Stimulated activated effector memory CD8-positive, alpha-beta T cell treated with anti-CD3 and anti-CD28 coated beads, Interleukin-12 subunit alpha, Interleukin-12 subunit beta, amount 100 ng/mL, for 72 hours (primary cell): ENCODE data around the gene RFNG.

Experiments used
- ATAC-seq: fragments of 150-1000 bp; cut with Tn5 transposase; 2 replicates; pipeline ENCODE4 v1.10.0; 2021
- DNase-seq, 2 donors: peaks; one replicate each; pipeline ENCODE4 v3.0.0; 2021 to 2022; ENCODE audit warnings: low spot score in 2 of 2
- H3K27ac Mint-ChIP-seq: one replicate; pipeline ENCODE4 v1.8.0; 2022; ENCODE audit warnings: mild to moderate bottlenecking, mixed read lengths
- H3K36me3 Mint-ChIP-seq: one replicate; pipeline ENCODE4 v1.8.0; 2022; ENCODE audit warnings: mild to moderate bottlenecking, mixed read lengths
- H3K4me1 Mint-ChIP-seq: one replicate; pipeline ENCODE4 v1.8.0; 2022; ENCODE audit warnings: mixed read lengths
- H3K4me3 Mint-ChIP-seq: one replicate; pipeline ENCODE4 v1.8.0; 2022; ENCODE audit warnings: mild to moderate bottlenecking, mixed read lengths
- H3K9me3 Mint-ChIP-seq: one replicate; pipeline ENCODE4 v1.8.0; 2022; ENCODE audit warnings: mixed read lengths

RFNG gene

GRCh38 chr17:82051776-82052637 is at the start of gene RFNG, which contains the start of gene GPS1:
TSS of gene RFNG (minus strand) at chr17:82051811. CDS start at chr17:82051766, 45 bp downstream.
TSS of gene GPS1 (plus strand) at chr17:82051898. CDS start at chr17:82051932, 34 bp downstream.
- Mint-ChIP-seq H3K4me1 (peaks cover 29% of the 10 kb centered on the region), H3K27ac (peak within 1 kb of the TSS; percentile 91), H3K4me3 (peak within 1 kb of the TSS; percentile 83), H3K36me3 (peaks cover 12% of the 10 kb centered on the region), H3K9me3 (no peaks in the 10 kb centered on the region)
- DNase-seq (peak; percentile 77 to 88), ATAC-seq (peak; percentile 85)

DNA sequence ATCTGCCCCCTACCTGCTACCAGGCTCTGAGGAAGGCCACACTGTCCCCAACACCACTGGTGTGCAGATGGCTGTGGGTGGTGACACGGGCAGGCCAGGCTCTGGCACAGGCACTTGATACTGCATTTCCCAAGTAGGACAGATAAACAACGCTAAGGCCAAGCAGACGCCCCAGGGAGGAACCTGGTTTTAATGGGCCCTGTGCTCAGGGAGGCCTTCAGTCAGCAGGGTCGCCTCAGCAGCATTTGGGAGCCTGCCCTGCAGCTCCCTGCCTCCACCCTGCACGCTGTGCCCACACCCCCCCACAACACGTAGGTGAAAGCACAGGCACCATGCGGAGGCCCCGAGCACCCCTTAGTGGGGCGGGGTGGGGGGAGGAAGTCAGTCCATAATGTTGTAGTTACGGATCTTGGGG is 49.7 kb upstream of the RFNG start:
- no peak for ATAC-seq
- H3K4me1 Mint-ChIP-seq: peaks cover 18% of the 10 kb centered on the region

GRCh38 chr17:82100502-82101298 is 49.1 kb upstream of the RFNG start:
- H3K36me3 Mint-ChIP-seq: peaks cover 21% of the 10 kb centered on the region
- H3K9me3 Mint-ChIP-seq: no peaks in the 10 kb centered on the region
- ATAC-seq (no peak), DNase-seq (no peak)
- no peak overlapping the region for H3K27ac Mint-ChIP-seq
- peaks cover 18% of the 10 kb centered on the region for H3K4me1 Mint-ChIP-seq
- H3K4me3 Mint-ChIP-seq: peak overlapping the region; percentile 77

More for the DNA sequence above, 49.7 kb upstream of the RFNG start:
- Mint-ChIP-seq H3K36me3 (peaks cover 21% of the 10 kb centered on the region), H3K27ac (peak overlapping the region; percentile 52), H3K4me3 (peak overlapping the region; percentile 77), H3K9me3 (no peaks in the 10 kb centered on the region)
- no peak for DNase-seq

DNA sequence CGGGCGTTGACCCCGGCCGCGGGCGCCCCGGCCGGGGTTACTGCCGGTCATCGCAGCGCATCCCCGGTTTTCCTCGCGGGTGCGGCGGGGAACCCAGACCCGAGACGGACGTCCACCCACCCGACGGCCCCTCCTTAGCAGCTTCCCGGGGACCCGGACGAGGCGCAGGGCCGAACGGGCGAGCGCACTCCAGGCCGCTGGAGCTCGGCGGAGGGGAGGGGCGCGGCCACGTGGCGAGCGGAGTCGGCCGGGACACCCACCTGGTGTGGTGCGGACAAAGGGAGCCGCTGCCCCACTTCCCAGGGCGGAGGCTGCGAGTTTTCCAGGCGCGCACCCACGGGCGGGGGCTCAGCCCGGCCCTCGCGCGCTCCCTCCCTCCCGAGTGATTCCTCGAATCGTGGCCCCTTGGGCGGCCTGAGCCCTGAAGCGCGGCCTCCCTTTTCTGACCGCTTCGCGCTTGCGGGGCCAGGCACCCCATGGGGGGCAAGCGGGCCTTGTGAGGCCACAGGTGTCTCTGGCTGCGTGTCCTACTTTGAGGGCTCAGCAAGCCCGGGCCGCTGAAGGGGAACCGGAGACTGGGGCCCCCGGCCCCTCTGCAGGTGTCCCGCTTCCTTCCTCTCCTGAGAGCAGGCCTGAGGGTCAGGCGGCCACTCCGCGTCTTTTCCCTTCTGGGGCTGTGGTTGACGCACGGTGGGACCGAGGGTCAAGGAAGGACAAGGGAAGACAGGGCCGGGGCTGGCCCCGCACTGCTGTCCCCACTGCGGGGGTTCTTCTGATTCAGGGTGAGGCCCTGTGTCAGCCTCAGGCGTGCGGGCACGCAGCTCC is 47.5 kb upstream of the RFNG start:
- Mint-ChIP-seq H3K27ac (peak overlapping the region; percentile 79), H3K4me3 (peak overlapping the region; percentile 77), H3K4me1 (peaks cover 18% of the 10 kb centered on the region), H3K36me3 (peaks cover 37% of the 10 kb centered on the region), H3K9me3 (no peaks in the 10 kb centered on the region)
- no peak for DNase-seq
- peak; percentile 3 for ATAC-seq

GRCh38 chr17:82098169-82098938 is 46.7 kb upstream of the RFNG start, which contains the start of gene FASN:
TSS of gene FASN (minus strand) at chr17:82098236. CDS start at chr17:82096445, 1,791 bp downstream.
- peaks cover 19% of the 10 kb centered on the region for H3K4me1 Mint-ChIP-seq

DNA sequence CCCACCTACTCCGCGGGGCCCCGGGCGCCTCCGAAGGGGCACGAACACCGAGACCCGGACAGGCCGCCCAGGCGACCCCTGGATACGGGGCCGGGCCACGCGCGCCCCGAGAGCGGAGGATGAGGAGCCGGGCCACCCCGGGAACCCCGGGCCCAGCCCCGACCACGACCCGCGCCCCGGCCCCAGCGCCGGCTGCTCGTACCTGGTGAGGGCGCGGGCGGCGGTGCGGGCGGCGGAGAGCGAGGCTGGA is 46.2 kb upstream of the RFNG start:
- ATAC-seq (no peak), DNase-seq (no peak)
- Mint-ChIP-seq H3K9me3 (no peaks in the 10 kb centered on the region), H3K4me3 (peak overlapping the region; percentile 68), H3K4me1 (peaks cover 22% of the 10 kb centered on the region), H3K36me3 (peaks cover 50% of the 10 kb centered on the region), H3K27ac (peak overlapping the region; percentile 48)

More at GRCh38 chr17:82098169-82098938, 46.7 kb upstream of the RFNG start, which contains the start of gene FASN:
- ATAC-seq: peak; percentile 89
- DNase-seq: peak; percentile 89 to 96
- Mint-ChIP-seq H3K4me3 (peak within 1 kb of the TSS; percentile 77), H3K36me3 (peaks cover 45% of the 10 kb centered on the region), H3K27ac (peak within 1 kb of the TSS; percentile 79), H3K9me3 (no peaks in the 10 kb centered on the region)

DNA sequence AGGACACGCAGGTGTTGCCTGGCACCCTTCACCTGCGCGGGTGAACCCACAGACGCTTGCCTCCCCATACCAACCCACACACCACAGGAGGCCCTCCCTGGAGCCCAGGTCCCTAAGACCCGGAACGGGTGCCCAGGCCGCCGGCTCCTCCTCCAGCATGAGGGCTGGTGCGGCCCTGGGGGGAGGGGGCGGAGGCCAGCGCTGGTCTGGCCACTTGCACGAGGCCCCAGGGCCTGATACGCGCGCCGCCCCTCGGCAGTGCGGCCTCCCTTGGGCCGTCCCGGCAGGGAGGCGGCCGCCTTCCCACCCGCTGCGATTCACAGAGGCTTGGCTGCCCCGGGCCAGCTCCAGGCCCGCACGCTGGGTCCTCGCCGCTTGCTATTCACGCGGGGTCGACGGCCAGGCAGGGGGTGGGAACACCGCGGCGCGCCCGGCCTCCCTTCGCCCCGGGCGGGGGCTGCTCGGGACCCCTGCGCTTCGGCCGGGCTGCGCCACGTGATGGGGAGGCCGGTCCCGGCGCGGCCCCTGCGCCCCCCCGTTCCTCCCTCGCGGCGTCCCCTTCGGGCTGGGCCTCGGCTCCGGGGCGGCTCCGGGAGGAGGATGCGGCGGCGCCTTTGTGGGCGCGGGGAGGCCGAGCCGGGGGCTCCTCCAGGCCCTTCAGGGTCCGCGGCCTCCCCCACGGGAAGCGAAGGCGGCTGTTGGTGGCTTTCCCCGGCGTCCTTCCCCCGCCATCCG is 45.7 kb upstream of the RFNG start:
- peak overlapping the region; percentile 48 for H3K27ac Mint-ChIP-seq
- peaks cover 22% of the 10 kb centered on the region for H3K4me1 Mint-ChIP-seq
- ATAC-seq (peak; percentile 1), DNase-seq (peak; percentile 44 to 83)
- H3K36me3 Mint-ChIP-seq: peaks cover 55% of the 10 kb centered on the region
- peak overlapping the region; percentile 68 for H3K4me3 Mint-ChIP-seq
- H3K9me3 Mint-ChIP-seq: no peaks in the 10 kb centered on the region

GRCh38 chr17:82096709-82097183 is 45.1 kb upstream of the RFNG start:
- no peak for ATAC-seq
- Mint-ChIP-seq H3K9me3 (no peaks in the 10 kb centered on the region), H3K27ac (no peak overlapping the region), H3K4me1 (peaks cover 22% of the 10 kb centered on the region), H3K4me3 (peak overlapping the region; percentile 68), H3K36me3 (peaks cover 61% of the 10 kb centered on the region)
- no peak for DNase-seq

GRCh38 chr17:82095777-82096708 is 44.4 kb upstream of the RFNG start:
- no peak for DNase-seq
- Mint-ChIP-seq H3K4me3 (peak overlapping the region; percentile 68), H3K9me3 (no peaks in the 10 kb centered on the region), H3K27ac (no peak overlapping the region), H3K4me1 (peaks cover 22% of the 10 kb centered on the region), H3K36me3 (peaks cover 68% of the 10 kb centered on the region)
- ATAC-seq: no peak

DNA sequence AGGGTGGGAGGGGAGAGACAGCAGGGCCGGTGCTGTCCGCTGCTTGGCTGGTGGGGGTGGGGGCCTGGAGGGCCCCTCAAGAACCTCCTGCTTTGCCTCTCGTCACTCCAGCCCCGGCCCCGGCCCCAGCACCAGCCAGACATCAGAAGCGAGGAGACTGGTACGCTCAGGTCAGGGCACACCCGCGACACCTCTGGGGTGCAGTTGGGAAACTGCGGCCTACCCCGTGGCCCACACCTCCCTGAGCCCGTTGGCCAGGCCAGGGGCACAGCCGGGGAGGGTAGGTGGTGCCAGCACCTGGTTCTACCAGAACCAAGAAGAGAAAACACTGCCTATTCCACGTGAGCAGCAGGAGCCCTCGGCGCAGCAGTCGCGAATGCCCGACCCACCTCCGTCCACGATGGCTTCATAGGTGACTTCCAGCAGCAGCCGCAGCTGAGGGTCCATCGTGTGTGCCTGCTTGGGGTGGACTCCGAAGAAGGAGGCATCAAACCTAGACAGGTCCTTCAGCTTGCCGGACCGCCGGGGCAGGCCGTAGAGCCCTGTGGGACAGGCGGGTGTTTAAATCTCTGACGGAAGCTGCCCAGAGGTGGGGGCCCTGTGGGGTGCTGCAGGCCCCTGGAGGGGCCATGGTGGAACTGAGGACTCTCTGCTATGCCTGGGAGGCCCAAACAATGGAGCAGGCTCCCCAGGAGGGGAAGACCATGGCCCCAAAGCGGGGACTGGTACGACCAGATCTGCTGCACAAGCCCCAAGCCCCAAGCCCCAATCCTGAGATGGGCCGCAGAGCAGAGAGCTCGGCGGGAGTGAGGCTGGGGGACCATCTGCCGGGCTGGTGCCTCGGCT is 43.5 kb upstream of the RFNG start:
- H3K4me3 Mint-ChIP-seq: peak overlapping the region; percentile 68

DNA sequence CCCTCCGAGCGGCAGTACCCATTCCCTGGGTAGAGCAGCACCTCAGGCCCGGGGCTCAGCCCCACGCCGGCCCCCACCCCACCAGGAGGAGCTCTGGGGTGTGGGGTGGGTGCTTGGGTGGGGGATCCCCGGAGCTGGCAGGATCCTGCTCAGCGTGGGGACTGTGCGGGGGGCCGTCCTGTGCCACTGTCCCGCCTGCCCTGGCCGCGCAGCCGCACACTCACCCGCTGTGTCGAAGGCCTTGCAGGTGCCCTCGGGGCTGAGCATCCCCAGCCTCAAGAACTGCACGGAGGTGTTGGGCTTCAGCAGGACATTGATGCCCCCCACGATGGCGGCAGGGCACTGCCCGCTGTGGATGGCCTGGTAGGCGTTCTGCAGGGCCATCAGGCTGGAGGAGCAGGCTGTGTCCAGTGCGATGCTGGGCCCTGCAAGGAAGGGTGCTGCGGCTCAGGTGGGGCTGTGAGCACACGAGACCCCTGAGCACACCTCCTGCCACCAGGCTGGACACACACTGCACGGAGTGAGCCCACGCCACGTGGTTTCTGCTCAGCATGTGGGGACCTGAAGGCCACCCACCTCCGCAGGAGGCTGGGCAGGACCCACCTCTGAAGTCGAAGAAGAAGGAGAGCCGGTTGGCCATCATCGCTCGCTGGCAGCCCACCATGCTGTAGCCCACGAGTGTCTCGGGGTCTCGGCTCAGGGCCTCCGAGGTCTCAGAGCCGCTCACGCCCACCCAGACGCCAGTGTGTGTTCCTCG is 41.6 kb upstream of the RFNG start:
- Mint-ChIP-seq H3K36me3 (peaks cover 89% of the 10 kb centered on the region), H3K4me1 (peaks cover 15% of the 10 kb centered on the region), H3K27ac (no peak overlapping the region), H3K4me3 (no peak overlapping the region), H3K9me3 (no peaks in the 10 kb centered on the region)
- DNase-seq (no peak), ATAC-seq (no peak)

More for the DNA sequence above, 43.5 kb upstream of the RFNG start:
- no peak for ATAC-seq
- peaks cover 77% of the 10 kb centered on the region for H3K36me3 Mint-ChIP-seq
- no peak overlapping the region for H3K27ac Mint-ChIP-seq
- H3K4me1 Mint-ChIP-seq: peaks cover 22% of the 10 kb centered on the region
- no peak for DNase-seq
- H3K9me3 Mint-ChIP-seq: no peaks in the 10 kb centered on the region

- no peak for ATAC-seq
- peaks cover 95% of the 10 kb centered on the region for H3K36me3 Mint-ChIP-seq
- no peaks in the 10 kb centered on the region for H3K9me3 Mint-ChIP-seq
- H3K27ac Mint-ChIP-seq: no peak overlapping the region
- no peak overlapping the region for H3K4me3 Mint-ChIP-seq
- peaks cover 15% of the 10 kb centered on the region for H3K4me1 Mint-ChIP-seq
- no peak for DNase-seq
Observed at GRCh38 chr17:82092628-82092994, 41.0 kb upstream of the RFNG start.
